Embryonic facial prominence (tissue), 1 donor: Measurements from ENCODE around the gene EPHA6.

Source experiments
- DNase-seq: peaks from one replicate; pipeline ENCODE4 v3.0.0-alpha.2; 2016; ENCODE audit errors: extremely low spot score

Gene EPHA6

GRCh38 chr3:97694876-97695275 is 880.5 kb downstream of the EPHA6 start:
- no peak for DNase-seq

DNA sequence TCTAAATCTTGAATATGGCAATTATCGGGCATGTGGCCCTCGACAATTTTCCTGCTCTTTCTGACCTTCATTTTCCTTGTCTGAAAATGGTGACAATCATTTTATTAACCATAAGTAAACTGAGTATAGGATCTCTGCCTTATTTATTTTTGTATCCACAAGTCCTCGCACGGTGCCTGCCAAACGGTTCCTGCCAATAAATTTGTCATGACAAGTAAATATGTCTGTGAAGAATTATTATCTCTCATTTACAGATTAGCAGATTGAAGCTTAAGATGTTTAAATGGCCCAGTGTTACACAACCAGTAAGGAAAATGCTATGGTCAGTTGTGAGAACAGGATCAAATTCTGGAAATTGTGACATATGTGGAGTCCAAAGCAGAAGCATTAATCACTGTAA is 884.3 kb downstream of the EPHA6 start:
- no peak for DNase-seq

DNA sequence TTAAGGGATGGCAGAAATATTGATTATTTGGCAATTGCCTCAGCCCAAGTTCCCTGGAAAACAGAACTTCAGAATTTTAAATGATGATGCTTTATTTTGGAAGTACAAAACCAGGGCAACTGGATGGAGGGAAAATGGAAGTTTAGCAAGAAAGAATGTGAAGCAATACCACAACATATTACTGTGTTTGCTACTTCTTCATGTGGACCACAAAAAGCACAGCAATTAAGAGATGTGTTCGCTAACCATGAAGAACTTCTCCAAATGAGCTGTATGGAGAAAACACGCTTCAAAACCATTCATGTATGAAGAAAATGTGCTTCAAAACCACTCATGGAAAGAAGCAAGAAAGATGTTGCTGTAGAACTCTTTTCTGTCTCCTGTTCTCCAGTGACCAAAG is 885.5 kb downstream of the EPHA6 start:
- DNase-seq = no peak

DNA sequence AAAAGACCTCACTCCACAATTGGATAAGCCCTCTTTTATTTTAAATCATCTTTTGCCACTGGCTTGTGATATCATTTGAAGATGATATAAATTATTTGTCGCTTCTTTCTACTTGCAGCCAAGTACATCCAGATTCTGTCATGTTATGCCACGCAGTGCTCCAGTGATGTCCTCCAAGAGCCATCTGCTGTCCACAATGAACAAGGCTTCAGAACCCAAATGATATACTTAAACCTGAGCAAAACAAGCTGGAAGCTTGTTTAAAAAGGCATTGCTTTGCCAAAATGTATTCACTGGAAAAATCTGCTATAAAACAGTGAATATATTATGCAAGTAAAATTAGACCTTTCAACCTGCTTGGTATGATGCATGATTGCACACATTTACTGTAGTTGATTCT is 891.4 kb downstream of the EPHA6 start:
- DNase-seq = no peak

- DNase-seq = no peak
Measured at GRCh38 chr3:97706226-97706625, 891.8 kb downstream of the EPHA6 start.

- no peak for DNase-seq
Measured at GRCh38 chr3:97711654-97712053, 897.3 kb downstream of the EPHA6 start.

GRCh38 chr3:97712919-97713318 is 898.5 kb downstream of the EPHA6 start:
- no peak for DNase-seq

DNA sequence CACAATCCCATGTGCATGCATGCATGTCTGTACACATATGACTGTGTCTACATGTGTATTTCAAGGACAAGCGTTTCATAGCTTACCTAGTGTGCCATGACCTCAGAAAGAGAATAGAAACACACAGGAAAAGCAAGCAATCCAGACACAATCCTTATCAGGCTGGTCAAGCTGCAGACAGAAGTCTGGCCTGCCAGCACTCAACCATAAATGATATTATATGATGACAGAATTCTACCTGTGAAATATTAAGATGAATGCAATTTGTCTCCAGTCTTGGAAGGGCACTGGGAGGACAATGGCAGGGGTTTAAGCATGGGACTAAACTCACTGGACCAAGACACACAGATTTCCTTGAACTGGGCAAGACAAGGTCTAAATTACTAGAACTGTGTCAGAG is 899.2 kb downstream of the EPHA6 start:
- no peak for DNase-seq

DNA sequence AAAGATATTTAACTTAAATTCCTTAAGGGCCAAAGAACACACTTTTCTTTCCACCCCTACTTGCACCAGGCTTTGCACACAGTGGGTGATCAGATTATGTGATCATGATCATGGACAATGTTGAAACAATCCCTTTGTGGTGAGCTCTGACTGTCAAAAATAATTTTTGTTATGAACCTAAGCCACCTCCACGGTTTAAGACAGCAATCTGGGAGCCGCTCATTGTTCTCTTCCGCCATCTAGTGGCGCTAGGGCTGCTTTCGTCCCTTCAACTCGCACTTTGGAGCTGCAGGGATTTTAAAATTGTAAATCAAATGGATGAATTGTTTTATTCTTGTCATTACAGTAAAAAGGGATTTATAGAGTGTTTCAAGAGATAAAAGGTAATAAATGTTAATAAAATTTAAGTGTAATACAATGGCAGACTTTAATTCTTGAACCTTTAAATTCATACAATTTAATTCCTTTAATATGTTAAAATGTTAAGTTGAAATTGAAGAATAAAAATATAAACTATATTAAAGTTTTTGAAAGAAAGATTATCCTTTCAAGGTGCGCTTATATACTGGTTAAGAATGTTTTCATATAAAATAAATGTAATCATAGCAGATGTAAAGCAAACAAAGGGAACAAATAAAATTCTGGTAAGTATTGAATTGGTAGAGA is 904.9 kb downstream of the EPHA6 start:
- peak; percentile 55 for DNase-seq

DNA sequence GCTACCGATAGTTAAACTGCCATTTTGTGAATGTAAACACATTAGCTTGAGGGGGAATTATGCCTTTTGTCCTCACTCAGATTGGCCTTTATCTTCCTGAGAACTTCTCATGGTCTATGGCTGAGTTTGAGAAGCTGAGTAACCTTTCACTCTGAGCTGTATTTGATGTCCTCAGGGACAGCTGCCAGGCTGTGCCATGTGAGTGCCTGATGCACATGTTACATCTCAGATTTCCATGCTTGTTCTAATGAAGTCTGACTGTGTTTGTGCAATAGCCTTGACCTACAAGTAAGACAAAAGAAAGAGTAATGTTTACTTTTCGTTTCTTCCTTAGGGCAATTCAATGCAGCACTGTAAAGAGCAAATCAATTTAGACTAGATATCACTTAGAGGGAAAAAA is 906.0 kb downstream of the EPHA6 start:
- no peak for DNase-seq

DNA sequence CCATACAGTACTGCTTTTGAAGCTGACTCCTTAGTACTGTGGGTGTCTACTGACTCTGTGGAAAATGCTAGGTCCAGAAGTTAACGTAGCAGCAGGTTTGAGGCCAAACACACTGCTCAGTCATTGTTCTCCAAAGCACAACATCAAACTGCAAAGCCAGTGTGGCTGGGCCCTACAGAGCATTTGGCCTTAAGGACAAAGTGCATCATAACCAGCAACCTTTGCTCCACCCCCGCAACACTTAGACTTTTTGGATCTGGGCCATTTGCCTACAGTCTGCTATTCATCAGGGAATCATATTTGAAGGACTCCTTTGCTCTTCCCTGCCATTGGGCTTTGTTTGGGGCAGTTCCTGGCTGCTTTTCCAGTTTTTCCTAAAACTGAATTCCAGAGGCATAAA is 907.1 kb downstream of the EPHA6 start:
- DNase-seq = no peak

- DNase-seq = no peak
Measured at GRCh38 chr3:97736928-97737327, 922.5 kb downstream of the EPHA6 start.

DNA sequence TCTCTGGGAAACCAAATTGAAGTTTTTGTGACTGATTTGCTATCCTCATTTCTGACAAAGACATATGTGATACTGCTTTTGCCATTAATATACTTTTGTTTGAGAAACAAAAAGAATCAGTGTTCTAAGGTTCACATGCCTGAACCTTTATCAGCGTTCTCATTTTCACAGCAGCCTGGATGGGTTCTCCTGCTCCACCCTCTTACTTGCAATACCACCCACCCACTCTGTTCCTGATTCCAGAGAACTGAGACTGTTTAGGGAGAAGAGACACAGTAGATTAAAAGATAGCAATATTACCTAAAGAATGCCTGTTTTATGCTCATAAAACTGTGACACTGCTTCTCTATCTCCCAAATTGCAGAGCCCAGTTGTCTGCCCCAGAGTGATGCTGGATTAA is 924.4 kb downstream of the EPHA6 start:
- DNase-seq = no peak

DNA sequence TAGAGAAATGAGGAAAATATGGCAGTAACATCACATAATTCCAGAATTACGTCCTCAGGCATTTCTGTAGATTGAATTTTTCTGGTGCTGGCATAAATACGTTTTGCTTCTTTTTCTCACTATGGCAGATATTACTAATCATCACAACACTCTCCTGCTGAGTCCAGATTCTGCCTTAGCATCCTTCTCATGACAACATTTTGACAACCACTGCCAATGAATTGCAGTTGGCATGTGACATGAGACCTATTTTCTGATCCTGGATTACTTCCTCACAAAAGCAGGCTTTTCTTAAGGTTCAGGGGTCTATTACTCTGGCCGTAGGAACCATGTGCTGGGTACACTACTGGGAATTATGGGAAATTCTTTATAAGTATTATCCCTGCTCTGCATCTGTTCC is 927.6 kb downstream of the EPHA6 start:
- no peak for DNase-seq

DNA sequence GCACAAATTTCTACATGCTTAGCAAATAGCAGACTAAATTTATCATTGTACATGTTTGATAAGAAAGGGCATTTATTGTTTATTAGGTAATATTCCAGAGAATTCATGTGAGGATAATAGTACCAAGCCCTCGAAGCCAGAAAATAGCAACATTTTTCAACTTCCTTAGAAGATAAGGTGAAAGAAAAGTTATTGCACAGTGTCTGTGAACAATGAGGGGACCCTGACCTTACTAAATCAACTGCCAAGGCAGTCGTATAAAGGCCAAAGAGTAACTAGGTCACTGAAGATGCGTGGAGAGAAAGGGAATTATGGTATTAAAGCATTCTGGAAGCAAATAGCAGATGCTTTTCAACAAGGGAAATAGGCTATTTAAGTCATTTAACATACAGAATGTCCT is 929.9 kb downstream of the EPHA6 start:
- no peak for DNase-seq

GRCh38 chr3:97763586-97764406 is 949.4 kb downstream of the EPHA6 start:
- no peak for DNase-seq

GRCh38 chr3:97764407-97765238 is 950.2 kb downstream of the EPHA6 start, which contains the start of gene ARL6:
Gene ARL6, plus strand, starts transcription at chr3:97764758. Its CDS starts 3,350 bp downstream, at chr3:97768108.
- DNase-seq = peak; percentile 67

DNA sequence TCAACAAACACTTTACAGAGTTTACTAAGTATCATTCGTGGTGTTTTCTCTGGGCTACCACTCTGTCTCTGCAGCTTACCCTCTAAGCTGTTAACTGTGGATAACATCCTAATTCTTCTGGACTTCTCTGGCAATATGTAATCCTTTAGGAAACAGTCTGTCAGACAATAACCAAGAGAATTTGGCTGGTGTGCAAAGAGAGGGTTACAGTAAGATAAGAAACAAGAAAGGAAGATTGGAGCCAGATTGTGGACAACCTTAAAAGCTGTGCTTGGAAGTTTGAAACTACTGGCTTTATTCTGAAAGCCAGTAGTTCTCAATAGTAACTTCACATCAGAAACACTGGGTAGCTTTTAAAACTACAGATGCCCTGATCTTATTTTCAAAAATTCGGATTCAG is 950.9 kb downstream of the EPHA6 start:
- no peak for DNase-seq

- no peak for DNase-seq
Measured at GRCh38 chr3:97772926-97773325, 958.5 kb downstream of the EPHA6 start.

GRCh38 chr3:97778152-97778551 is 963.8 kb downstream of the EPHA6 start:
- no peak for DNase-seq

DNA sequence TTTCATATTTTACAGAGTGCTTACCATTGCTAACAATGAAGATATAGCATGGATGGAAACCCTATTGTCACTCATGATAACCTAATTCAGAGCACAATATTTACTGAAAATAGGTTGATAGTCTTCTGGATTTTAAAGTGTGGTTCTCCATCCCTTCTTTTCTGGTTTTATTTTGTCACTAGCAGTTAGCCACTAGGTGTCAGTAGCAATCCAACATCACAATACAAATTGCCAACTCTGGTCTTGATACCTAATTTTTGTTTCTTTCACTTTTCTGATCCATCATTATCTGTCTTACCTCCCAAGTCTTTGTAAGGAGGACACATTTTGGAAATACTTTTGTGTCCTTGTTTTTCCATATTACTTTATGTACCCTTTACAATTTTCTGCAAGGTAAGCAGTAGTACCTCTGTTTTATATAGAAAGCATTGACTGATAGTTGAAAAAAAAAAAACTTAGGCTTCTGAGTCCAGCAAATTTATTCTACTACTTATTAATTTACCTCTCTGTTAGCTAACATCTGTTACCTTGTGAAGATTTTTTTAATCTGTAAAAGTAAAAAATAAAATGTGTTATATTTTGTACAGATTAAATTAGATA is 979.1 kb downstream of the EPHA6 start:
- peak; percentile 20 for DNase-seq

DNA sequence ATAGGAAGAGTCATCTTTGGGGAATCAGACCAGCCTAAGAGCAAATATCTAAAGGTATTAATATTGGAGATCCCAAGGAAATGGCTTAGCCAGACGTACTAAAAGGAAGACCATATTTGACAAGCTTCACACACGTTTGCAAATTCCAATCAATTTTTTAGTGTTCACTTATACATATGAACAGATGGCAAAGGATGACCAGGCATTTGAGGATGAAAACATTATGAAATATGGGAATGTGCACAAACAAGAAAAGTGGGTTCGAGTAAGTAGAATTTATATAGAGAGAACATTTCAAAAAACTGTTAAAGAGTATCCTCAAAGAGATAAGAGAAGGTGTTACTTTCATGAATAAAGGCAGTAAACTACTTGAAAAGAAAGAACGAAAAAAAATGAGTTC is 981.6 kb downstream of the EPHA6 start:
- DNase-seq = no peak
